ENCODE results near the gene SMO.

- TF ChIP-seq, protein P1, sequence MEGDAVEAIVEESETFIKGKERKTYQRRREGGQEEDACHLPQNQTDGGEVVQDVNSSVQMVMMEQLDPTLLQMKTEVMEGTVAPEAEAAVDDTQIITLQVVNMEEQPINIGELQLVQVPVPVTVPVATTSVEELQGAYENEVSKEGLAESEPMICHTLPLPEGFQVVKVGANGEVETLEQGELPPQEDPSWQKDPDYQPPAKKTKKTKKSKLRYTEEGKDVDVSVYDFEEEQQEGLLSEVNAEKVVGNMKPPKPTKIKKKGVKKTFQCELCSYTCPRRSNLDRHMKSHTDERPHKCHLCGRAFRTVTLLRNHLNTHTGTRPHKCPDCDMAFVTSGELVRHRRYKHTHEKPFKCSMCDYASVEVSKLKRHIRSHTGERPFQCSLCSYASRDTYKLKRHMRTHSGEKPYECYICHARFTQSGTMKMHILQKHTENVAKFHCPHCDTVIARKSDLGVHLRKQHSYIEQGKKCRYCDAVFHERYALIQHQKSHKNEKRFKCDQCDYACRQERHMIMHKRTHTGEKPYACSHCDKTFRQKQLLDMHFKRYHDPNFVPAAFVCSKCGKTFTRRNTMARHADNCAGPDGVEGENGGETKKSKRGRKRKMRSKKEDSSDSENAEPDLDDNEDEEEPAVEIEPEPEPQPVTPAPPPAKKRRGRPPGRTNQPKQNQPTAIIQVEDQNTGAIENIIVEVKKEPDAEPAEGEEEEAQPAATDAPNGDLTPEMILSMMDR (IDR thresholded peaks at IDR 0.05; ENCODE audit: low read length) = no peak
- TF ChIP-seq EZH2 (IDR thresholded peaks at IDR 0.05; ENCODE audit: borderline replicate concordance, low read length) = no peak
These were observed 73.9 kb downstream of the SMO start for GRCh38 chr7:129262324-129262723.

Measured in OCI-LY1 (cell line).